NCI-H2171 treated with DMSO at 0.1 percent for 48 hours (cell line): Measurements from ENCODE around the gene C9orf78.

Experiments used
- DNase-seq: peaks from one replicate; lab custom pipeline; 2025; lab: John Stamatoyannopoulos, UW

C9orf78 gene

GRCh38 chr9:129868023-129868871 lies 33.2 kb upstream of the C9orf78 start:
- no peak for DNase-seq

DNA sequence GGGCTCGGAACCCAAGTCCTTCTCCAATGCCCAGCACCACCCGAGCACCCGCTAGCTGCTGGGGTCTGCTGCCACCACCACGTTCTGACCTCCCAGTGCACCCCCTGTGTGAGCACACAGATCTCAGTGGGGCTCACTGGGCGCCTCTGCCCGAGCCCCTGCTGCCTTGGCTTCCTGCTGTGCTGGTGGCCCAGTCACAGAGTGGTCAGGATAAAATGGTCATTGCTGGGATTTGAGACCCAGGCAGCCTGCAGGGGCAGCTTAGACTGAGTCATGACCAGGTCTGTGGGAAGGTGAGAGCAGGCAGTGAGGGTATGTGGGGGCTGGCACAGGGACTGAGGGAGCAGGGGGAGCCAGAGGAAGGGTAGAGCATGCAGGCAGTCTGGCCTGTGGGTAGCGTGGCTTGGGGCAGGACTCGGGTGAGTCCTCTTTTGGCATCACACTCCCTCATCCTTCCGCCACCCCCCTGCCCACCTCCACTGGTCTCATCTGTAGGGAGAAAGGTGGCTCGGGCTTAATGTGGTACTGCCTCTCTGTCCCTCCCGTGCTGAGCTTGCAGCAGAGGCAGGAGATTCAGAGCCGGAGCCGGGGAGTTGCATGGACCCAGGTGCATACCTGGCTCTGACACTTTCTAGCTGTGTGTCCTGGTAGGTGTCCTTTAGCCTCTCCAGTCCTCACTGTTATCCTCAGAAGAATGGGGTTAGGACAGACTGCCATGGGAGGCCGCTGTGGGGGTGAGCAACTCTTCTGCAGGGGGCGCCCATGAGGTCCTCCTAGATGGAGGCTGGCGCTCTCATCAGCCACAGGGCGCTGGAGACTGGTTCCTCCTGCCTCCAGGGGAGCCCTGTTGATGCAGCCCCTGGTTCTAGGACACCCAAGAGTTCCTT lies 32.3 kb upstream of the C9orf78 start:
- DNase-seq: no peak

GRCh38 chr9:129866394-129867135 lies 31.5 kb upstream of the C9orf78 start:
- no peak for DNase-seq

- no peak for DNase-seq
These were observed 30.7 kb upstream of the C9orf78 start for GRCh38 chr9:129865668-129866320.

DNA sequence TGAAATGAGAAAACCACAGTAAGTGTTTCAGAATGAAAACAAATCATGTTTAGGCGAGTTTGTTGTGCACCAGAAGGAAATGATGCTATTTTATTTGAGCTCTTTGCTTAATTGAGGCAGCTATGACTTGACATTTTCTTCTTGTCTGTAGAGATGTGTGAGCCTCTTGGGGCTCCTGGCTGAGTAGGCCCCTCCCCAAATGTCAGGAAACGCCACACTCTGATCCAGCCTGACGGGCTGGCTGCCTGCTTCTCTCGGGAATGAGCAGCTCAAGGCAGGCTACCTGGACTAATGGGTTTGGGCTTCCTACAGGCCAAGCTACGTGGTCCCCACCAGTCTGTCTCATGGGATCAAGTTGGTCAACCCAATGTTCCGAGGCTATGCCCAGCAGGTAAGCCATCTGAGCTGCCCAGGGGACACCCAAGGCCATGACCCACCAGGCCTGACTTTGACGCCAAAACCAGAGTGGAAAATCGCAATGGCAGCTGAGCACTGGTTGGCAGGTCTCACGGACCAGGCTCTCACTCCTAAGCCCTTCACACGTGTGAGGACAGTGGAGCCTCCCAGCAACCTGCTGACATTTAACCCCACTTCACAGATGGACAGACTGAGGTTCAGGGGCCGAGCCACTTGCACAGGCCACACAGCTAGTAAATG lies 30.0 kb upstream of the C9orf78 start:
- no peak for DNase-seq

GRCh38 chr9:129863059-129863690 lies 28.1 kb upstream of the C9orf78 start:
- no peak for DNase-seq

DNA sequence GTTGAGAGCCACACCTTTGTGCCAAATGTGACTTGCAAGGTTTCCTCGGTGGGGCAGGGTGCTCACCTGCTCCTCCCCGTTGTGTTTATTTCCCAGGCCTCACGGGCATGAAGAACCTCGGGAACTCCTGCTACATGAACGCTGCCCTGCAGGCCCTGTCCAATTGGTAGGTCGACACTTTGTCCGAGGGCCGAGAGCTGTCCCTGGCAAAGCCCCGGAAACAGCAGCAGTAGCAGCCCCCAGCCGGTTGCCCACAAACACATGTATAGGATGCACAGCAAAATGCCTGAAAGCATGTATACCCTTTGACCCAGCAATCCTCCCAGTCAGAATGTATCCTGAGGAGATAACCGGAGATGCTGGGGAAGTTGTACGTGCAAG lies 26.4 kb upstream of the C9orf78 start:
- no peak for DNase-seq

DNA sequence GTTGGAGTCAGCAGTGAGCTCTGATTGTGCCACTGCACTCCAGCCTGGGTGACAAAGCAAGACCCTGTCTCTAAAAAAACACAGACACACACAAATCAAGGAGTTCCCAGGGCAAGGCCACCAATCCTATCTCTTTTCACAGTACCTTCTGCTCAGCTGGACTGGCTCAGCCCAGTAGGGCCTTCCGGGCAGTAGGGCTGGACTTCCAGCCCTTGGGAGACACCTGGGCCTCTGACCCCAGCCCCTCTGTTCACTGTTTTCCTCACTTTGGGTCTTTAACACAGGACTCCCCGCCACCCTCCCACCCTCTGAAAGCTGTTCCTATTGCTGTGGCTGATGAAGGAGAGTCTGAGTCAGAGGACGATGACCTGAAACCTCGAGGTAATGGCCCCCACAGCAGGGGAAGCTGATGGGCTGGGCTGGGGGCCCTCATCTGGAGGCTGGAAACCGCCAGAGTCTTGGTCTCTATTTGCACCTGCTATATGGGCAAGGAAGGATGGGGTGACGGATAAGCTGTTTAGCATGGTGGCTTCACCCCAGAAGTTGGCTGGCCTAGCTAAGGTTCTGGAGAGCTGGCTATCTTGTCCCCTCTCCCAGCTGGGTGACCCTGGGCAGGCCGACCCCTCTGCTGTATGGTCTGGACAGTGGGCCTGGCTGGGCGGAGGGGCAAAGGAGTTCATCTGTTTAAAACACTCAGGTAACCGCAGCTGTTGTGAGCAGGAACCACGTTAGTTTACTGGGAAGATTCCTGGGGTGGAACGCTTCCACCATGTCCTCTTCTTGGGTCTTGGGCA lies 25.8 kb upstream of the C9orf78 start:
- DNase-seq: no peak

- no peak for DNase-seq
These were observed 23.3 kb upstream of the C9orf78 start for GRCh38 chr9:129858167-129858962.

DNA sequence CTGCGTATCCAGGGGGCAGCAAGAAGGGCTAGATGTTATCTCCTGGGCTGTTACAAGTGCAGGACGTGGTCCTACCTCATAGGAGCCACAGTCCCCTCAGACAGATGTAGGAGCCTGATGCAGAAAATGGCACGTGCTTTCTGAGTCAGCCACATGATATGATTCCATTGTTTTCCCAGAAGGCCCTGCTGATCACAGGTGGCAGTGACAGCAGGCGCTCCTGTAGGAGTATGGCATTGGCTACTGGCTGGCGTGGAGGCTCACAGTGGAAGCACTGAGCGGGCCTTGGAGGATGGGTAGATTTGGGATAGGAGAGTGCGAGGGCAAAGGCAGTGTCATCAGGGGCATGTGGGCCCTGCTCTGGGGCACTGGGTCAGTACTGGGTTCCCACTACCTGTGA lies 22.1 kb upstream of the C9orf78 start:
- DNase-seq: peak; percentile 24

- no peak for DNase-seq
These were observed 19.6 kb upstream of the C9orf78 start for GRCh38 chr9:129854588-129855110.

DNA sequence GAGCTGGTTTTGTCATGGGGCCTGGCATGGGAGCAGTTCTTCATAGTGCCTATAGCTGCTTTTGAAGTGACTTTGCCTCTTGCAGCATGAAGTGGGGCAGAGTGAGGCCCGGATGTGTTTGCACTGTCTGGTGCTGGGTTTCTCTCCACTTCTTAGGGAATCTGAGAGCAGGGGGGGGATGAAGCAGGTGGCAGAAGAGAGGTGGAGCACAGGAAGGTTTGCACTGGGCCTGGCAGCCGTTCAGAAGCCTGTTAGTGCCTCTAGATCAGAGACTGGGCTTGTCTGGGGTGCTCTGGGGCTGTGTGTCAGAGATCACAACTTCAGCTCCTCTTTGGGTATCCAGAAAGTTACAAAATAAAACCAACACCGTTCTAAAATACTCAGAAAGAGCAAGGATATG lies 18.5 kb upstream of the C9orf78 start:
- DNase-seq: peak; percentile 26

DNA sequence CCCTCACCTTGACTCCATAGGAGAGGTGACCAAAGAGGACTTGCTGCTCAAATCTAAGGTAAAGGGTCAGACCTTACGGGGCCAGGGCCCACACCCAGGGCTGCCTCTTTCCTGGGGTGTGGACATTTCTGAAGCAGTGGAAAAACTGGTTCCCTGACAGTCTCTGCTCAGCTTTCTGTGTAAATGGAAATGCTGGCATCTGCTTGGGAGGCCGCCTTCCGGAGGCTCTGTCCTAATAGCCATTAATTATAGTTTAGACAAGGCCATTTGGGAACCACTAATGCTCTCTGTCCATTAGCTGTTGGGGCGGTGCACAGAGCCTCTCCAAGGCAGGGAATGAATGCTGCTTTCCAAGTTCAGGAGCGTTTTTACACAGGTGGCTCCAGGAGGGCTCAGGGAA lies 17.5 kb upstream of the C9orf78 start:
- DNase-seq: no peak

GRCh38 chr9:129851821-129852220 lies 16.7 kb upstream of the C9orf78 start:
- no peak for DNase-seq

DNA sequence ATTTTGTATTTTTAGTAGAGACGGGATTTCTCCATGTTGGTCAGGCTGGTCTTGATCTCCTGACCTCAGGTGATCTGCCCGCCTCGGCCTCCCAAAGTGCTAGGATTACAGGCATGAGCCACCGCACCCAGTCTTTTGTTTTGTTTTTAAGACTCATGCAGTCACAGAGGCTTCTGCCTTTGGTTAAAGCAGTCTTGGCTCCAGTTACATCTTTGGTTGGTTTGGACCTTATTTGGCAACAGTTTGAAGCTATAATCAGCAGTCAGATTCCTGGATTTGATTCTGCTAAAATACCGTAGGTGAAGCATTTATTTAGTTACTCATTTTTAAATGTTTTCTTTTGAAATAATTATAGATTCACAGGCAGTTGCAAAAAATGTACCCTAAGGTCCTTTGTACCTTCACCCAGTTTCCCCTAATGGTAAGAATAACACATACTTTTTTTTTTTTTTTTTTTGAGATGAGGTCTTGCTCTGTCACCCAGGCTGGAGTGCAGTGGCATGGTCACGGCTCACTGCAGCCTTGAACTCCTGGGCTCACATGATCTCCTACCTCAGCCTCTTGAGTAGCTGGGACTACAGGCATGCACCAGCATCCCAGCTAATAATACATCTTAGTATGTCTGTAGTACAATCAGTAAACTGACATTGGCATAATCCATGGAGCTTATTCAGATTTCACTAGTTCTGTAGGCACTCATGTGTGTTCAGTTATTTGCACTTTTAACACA lies 15.9 kb upstream of the C9orf78 start:
- no peak for DNase-seq

DNA sequence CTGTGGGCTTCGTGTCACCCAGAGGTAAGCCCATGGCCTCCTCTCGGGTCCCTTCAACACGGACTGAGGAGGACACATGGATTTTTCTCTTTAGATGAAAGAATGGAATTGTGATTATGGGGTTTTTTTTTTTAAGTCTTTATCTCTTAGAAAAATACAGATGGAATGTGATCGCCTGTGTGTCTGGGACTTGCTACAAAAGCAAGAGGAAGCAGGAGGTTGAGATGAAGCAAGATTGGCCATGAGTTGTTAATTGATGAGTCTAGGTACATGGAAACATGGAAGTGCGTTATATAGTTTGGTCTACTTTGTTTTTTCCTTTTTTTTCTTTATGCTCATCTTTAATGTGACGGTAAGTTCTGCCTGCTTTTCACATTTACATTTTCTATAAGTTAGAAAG lies 14.8 kb upstream of the C9orf78 start:
- no peak for DNase-seq

GRCh38 chr9:129848712-129849441 lies 13.8 kb upstream of the C9orf78 start:
- no peak for DNase-seq

DNA sequence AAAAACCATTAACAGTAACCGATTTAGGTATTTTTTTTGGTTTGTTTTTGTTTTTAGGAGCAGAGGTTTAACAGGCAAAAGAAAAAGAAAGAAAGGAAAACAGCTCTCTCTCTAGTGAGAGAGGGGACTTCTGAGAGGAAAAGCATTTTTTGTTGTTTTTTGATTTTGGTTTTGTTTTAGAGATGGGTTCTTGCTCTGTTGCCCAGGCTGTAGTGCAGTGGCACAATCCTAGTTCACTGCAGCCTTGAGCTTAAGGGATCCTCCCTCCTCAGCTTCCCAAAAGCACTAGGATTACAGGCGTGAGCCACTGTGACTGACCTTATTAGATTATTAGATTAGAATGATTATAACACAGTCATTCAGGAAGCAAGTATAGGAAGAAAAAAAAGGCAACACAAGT lies 10.3 kb upstream of the C9orf78 start:
- DNase-seq: no peak
